Hepatocyte (in vitro differentiated cells): ENCODE data around the gene SQOR. TPM values are rescaled to one million over a fixed set of nuclear protein-coding genes. Genes with fewer than 3 reads are reported as not detected.

ENCODE experiments used
- DNase-seq: peaks from one replicate; pipeline ENCODE4 v3.0.0-alpha.2; 2016; ENCODE audit warnings: low spot score
- H2AFZ ChIP-seq: fragments of 200-600 bp; sonication (generic); 2 replicates; pipeline ENCODE4 v1.6.0; 2016; ENCODE audit warnings: antibody characterized with exemption, mild to moderate bottlenecking
- H3K27ac ChIP-seq: fragments of 200-600 bp; sonication (generic); 2 replicates; pipeline ENCODE4 v1.5.1; 2016; ENCODE audit warnings: mild to moderate bottlenecking
- H3K27me3 ChIP-seq: fragments of 200-600 bp; sonication (generic); 2 replicates; pipeline ENCODE4 v1.6.1; 2016
- H3K36me3 ChIP-seq: fragments of 200-600 bp; sonication (generic); replicated peaks from 2 replicates; pipeline ENCODE4 v1.5.1; 2016; ENCODE audit warnings: low read depth; ENCODE audit not compliant: insufficient read depth
- H3K4me1 ChIP-seq: fragments of 200-600 bp; sonication (generic); 2 replicates; pipeline ENCODE4 v1.5.1; 2016; ENCODE audit warnings: mild to moderate bottlenecking, moderate library complexity; ENCODE audit not compliant: insufficient read depth
- H3K4me2 ChIP-seq: fragments of 200-600 bp; sonication (generic); 2 replicates; pipeline ENCODE4 v1.6.0; 2016
- H3K4me3 ChIP-seq: fragments of 200-600 bp; sonication (generic); 2 replicates; pipeline ENCODE4 v1.5.1; 2016; ENCODE audit warnings: mild to moderate bottlenecking
- H3K79me2 ChIP-seq: fragments of 200-600 bp; sonication (generic); 2 replicates; pipeline ENCODE4 v1.6.0; 2017; ENCODE audit warnings: mild to moderate bottlenecking
- H3K9me2 ChIP-seq: fragments of 200-600 bp; sonication (generic); replicated peaks from 2 replicates; pipeline ENCODE4 v1.6.0; 2017; ENCODE audit warnings: mild to moderate bottlenecking; ENCODE audit not compliant: insufficient read depth
- H3K9me3 ChIP-seq: fragments of 200-600 bp; sonication (generic); 2 replicates; pipeline ENCODE4 v1.5.1; 2016; ENCODE audit warnings: low read depth, mild to moderate bottlenecking
- H4K20me1 ChIP-seq: fragments of 200-600 bp; sonication (generic); 2 replicates; pipeline ENCODE4 v1.6.0; 2016; ENCODE audit warnings: mild to moderate bottlenecking; ENCODE audit not compliant: insufficient read depth, poor library complexity, severe bottlenecking
- EZH2 ChIP-seq: fragments of 200-600 bp; sonication (generic); IDR thresholded peaks from 2 replicates; pipeline ENCODE4 v1.6.1; 2016; ENCODE audit warnings: antibody characterized with exemption, mild to moderate bottlenecking, borderline replicate concordance
- EZH2phosphoT487 ChIP-seq: fragments of 200-600 bp; sonication (generic); IDR thresholded peaks from one replicate; pipeline ENCODE4 v1.6.1; 2018; ENCODE audit warnings: antibody characterized with exemption, mild to moderate bottlenecking, low read depth, moderate library complexity; ENCODE audit not compliant: unreplicated experiment, severe bottlenecking
- WGBS: methylation state at CpG from one replicate; pipeline ENCODE4 v1.1.6; 2016; ENCODE audit warnings: low lambda C conversion rate; ENCODE audit errors: missing lambda C conversion rate; 5-methylcytosine and 5-hydroxymethylcytosine counted together
- polyA plus RNA-seq: library from polyadenylated mRNA; unstranded; fragments of >200 nt; fragmentation: Nextera tagmentation; extraction: Ambion mirVana; gene quantifications from 2 replicates; pipeline ENCODE4 v1.2.1, GENCODE V29; 2016
- total RNA-seq: library from RNA; depleted of rRNA; stranded (reverse); fragments of >200 nt; gene quantifications from 2 replicates; pipeline ENCODE4 v1.2.3, GENCODE V29; 2014
- TF ChIP-seq, protein P1 (sequence below): fragments of 200-600 bp; sonication (generic); IDR thresholded peaks from 2 replicates; pipeline ENCODE4 v1.5.1; 2016; ENCODE audit warnings: antibody characterized with exemption, mild to moderate bottlenecking; ENCODE audit not compliant: poor library complexity

The SQOR gene
- total RNA-seq (27.3 and 37.0 TPM in 2 replicates), polyA plus RNA-seq (24.7 and 30.1 TPM in 2 replicates)

GRCh38 chr15:45634432-45635190, at the start of gene SQOR:
Gene SQOR (plus strand): TSS chr15:45635029. CDS start chr15:45658924, 23,895 bp downstream.
- 3% methylated on average over 52 of the region's 53 CpGs for WGBS

GRCh38 chr15:45585069-45585791, 49.6 kb upstream of the SQOR start:
- 81% methylated on average over 7 of the region's 7 CpGs for WGBS
- H3K36me3 ChIP-seq = no peaks in the 10 kb centered on the region
- no peak overlapping the region for H3K4me3 ChIP-seq
- no peak overlapping the region for H2AFZ ChIP-seq
- peak overlapping the region; percentile 98 for H3K27ac ChIP-seq
- no peaks in the 10 kb centered on the region for H4K20me1 ChIP-seq
- peak overlapping the region; percentile 88 for H3K4me2 ChIP-seq
- H3K27me3 ChIP-seq = no peaks in the 10 kb centered on the region
- H3K4me1 ChIP-seq = peaks cover 23% of the 10 kb centered on the region
- TF ChIP-seq EZH2phosphoT487 (no peak), EZH2 (no peak)
- TF ChIP-seq, protein P1, sequence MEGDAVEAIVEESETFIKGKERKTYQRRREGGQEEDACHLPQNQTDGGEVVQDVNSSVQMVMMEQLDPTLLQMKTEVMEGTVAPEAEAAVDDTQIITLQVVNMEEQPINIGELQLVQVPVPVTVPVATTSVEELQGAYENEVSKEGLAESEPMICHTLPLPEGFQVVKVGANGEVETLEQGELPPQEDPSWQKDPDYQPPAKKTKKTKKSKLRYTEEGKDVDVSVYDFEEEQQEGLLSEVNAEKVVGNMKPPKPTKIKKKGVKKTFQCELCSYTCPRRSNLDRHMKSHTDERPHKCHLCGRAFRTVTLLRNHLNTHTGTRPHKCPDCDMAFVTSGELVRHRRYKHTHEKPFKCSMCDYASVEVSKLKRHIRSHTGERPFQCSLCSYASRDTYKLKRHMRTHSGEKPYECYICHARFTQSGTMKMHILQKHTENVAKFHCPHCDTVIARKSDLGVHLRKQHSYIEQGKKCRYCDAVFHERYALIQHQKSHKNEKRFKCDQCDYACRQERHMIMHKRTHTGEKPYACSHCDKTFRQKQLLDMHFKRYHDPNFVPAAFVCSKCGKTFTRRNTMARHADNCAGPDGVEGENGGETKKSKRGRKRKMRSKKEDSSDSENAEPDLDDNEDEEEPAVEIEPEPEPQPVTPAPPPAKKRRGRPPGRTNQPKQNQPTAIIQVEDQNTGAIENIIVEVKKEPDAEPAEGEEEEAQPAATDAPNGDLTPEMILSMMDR = no peak
- no peaks in the 10 kb centered on the region for H3K9me2 ChIP-seq
- H3K9me3 ChIP-seq = no peaks in the 10 kb centered on the region
- peaks cover 34% of the 10 kb centered on the region for H3K79me2 ChIP-seq
- no peak for DNase-seq

More at GRCh38 chr15:45634432-45635190, at the start of gene SQOR:
- H3K4me1 ChIP-seq = peaks cover 12% of the 10 kb centered on the region
- TF ChIP-seq, protein P1 = no peak
- TF ChIP-seq EZH2phosphoT487 (no peak), EZH2 (no peak)
- peak; percentile 85 for DNase-seq
- peak within 1 kb of the TSS; percentile 91 for H2AFZ ChIP-seq
- H3K27me3 ChIP-seq = no peaks in the 10 kb centered on the region
- H3K9me3 ChIP-seq = no peaks in the 10 kb centered on the region
- H4K20me1 ChIP-seq = no peaks in the 10 kb centered on the region
- peaks cover 24% of the 10 kb centered on the region for H3K79me2 ChIP-seq
- no peaks in the 10 kb centered on the region for H3K9me2 ChIP-seq
- peak within 1 kb of the TSS; percentile 92 for H3K4me2 ChIP-seq
- no peaks in the 10 kb centered on the region for H3K36me3 ChIP-seq
- H3K4me3 ChIP-seq = peak within 1 kb of the TSS; percentile 76
- peak within 1 kb of the TSS; percentile 94 for H3K27ac ChIP-seq

GRCh38 chr15:45586125-45586524, 48.7 kb upstream of the SQOR start:
- peak overlapping the region; percentile 98 for H3K27ac ChIP-seq
- H3K4me2 ChIP-seq = peak overlapping the region; percentile 88
- peaks cover 23% of the 10 kb centered on the region for H3K4me1 ChIP-seq
- peak overlapping the region; percentile 84 for H3K4me3 ChIP-seq
- H2AFZ ChIP-seq = peak overlapping the region; percentile 92
- H3K27me3 ChIP-seq = no peaks in the 10 kb centered on the region
- H3K79me2 ChIP-seq = peaks cover 43% of the 10 kb centered on the region
- H3K9me2 ChIP-seq = no peaks in the 10 kb centered on the region
- H3K36me3 ChIP-seq = no peaks in the 10 kb centered on the region
- WGBS = 61% methylated on average over 3 of the region's 3 CpGs
- H3K9me3 ChIP-seq = no peaks in the 10 kb centered on the region
- TF ChIP-seq, protein P1 = no peak
- no peak for TF ChIP-seq EZH2
- TF ChIP-seq EZH2phosphoT487 = no peak
- H4K20me1 ChIP-seq = no peaks in the 10 kb centered on the region
- no peak for DNase-seq
